Adrenal gland (tissue), 12 donors: ENCODE data around the gene POC1A. TPM values are rescaled to one million over a fixed set of nuclear protein-coding genes. Genes with fewer than 3 reads are reported as not detected.

Source experiments
- DNase-seq, 7 donors: peaks; one replicate each; pipeline ENCODE4 v3.0.0-alpha.2; 2019 to 2020
- H3K27ac ChIP-seq, 5 donors: fragments of 200-600 bp; sonication (generic) in 4 of 5; 1 replicate in 3 of 5; 2 replicates in 2 of 5; pipeline versions ENCODE4 v1.5.1 to v1.8.0; 2016 to 2020; ENCODE audit warnings: mild to moderate bottlenecking in 1 of 5
- H3K27me3 ChIP-seq: fragments of 200-600 bp; 2 replicates; pipeline ENCODE4 v1.8.0; 2021
- H3K36me3 ChIP-seq, 2 donors: fragments of 200-600 bp; replicated peaks in 1 of 2; 1 replicate in 1 of 2; 2 replicates in 1 of 2; pipeline versions ENCODE4 v1.5.1 to v1.8.0; 2018 to 2022
- H3K4me1 ChIP-seq, 2 donors: fragments of 200-600 bp; replicated peaks in 1 of 2; 1 replicate in 1 of 2; 2 replicates in 1 of 2; pipeline versions ENCODE4 v1.5.1 to v1.8.0; 2018 to 2021
- H3K4me3 ChIP-seq, 4 donors: fragments of 200-600 bp; sonication (generic) in 3 of 4; one replicate each; pipeline ENCODE4 v1.5.1; 2016 to 2018
- H3K9me3 ChIP-seq, 3 donors: fragments of 200-600 bp; sonication (generic) in 1 of 3; replicated peaks in 1 of 3; 1 replicate in 2 of 3; 2 replicates in 1 of 3; pipeline versions ENCODE4 v1.5.1 to v1.8.0; 2016 to 2021
- POLR2A ChIP-seq, 2 donors: fragments of 450-650 bp; IDR thresholded peaks; one replicate each; pipeline ENCODE4 v1.6.1; 2017; ENCODE audit warnings: antibody characterized with exemption in 2 of 2, mild to moderate bottlenecking in 2 of 2, moderate library complexity in 1 of 2
- WGBS, 4 donors: extraction: QIAGEN DNeasy Blood & Tissue Kit in 2 of 4; methylation state at CpG; one replicate each; pipeline versions ENCODE4 v1.1.5 to v1.1.7; 2013 to 2017; 5-methylcytosine and 5-hydroxymethylcytosine counted together
- intact Hi-C, 2 donors: fragments of 100-400 bp; cut with DNase I; formaldehyde crosslinking; loops; one replicate each; pipeline versions ENCODE4 v1.14.1 to v1.15.0; 2022 to 2023
- polyA plus RNA-seq, 3 donors: library from polyadenylated mRNA; stranded (reverse); fragments of 200-250 nt in 2 of 3; fragments of 350-450 nt in 1 of 3; fragmentation: Illumina TruSeq in 1 of 3; extraction: RNeasy Lipid Tissue Mini Kit (QIAGEN cat#74804) in 1 of 3; gene quantifications; one replicate each; pipeline ENCODE4 v1.2.3, GENCODE V29; 2013 to 2014
- total RNA-seq, 9 donors: library from RNA; depleted of rRNA in 4 of 9; stranded (reverse); fragments of >200 nt in 4 of 9; fragments of 120-200 nt in 1 of 9; fragmentation: NEBNext Ultra II Directional in 1 of 9; extraction: Animal tissue kit (Norgen Biotek cat#: 25700) in 1 of 9; gene quantifications; one replicate each; pipeline versions ENCODE4 v1.1.0 to v1.2.4, GENCODE V29; 2013 to 2023
- TF ChIP-seq, protein P1 (sequence below), 6 experiments: fragments of 450-650 bp in 4 of 6; fragments of 200-600 bp in 2 of 6; sonication (generic) in 1 of 6; IDR thresholded peaks; 1 replicate in 5 of 6; 2 replicates in 1 of 6; pipeline versions ENCODE4 v1.5.1 to v1.8.0; 2016 to 2021; ENCODE audit warnings: antibody characterized with exemption in 6 of 6, mild to moderate bottlenecking in 2 of 6, moderate library complexity in 1 of 6
- donor health status: healthy with polysubstance abuse.
- donor health status: Bipolar disorder and iron deficiency.
- donor health status: DM: yes; HTN: yes; CAD: no.
- donor health status: DM: no; HTN: no; CAD: no.
- donor health status: DM: no; HTN: no; CAD: no.
- donor health status: DM: yes; HTN: yes; CAD: no.

Gene POC1A
- total and polyA plus RNA-seq, 12 donors: 2.0 to 8.4 (median 5.5) TPM

DNA sequence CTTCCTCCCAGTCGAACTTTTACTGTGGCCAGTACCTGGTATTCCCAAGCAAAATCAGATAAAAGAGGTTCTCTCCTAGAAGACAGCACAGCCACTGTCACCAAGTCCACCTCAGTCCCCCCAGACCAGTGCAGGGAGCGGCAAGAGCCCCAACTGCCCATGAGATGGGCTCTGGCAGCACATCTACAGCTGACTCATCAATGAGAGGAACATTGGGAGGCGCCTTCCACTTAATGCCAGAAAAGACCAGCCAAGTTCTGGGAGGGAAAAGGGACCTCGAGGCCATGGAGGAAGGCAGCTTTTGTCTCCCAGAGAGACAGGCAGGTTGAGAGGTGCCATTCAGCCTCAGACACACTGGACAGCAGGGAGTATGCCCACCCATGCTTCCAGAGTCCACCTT is 28.2 kb downstream of the POC1A start:
- H3K9me3 ChIP-seq: no peaks in the 10 kb centered on the region
- WGBS, 4 donors: 79 to 96% (median 88%) methylated on average over 4 of the region's 4 CpGs

DNA sequence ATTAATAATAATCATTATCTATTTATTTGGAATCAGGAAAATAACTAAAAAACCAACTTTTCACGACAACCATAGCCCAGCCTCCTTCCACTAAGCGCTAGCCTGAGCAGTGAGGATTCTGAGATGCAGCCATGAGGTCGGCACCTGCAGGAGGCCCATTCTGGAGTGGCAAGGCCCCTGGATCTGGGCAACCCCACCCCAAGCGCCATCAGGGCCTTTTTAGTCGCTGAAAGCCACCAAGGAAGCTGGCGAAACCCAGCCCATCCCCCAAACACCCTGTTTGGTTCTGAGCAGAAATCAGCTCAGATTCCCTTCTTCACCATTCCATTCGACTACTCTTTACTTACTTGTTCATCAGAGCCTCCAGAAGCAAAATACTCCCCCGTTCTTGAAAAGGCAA is 29.5 kb downstream of the POC1A start:
- Histone ChIP-seq H3K4me1 (peaks cover 24 to 42% of the 10 kb centered on the region in 2 donors), H3K36me3 (no peaks in the 10 kb centered on the region), H3K9me3 (no peaks in the 10 kb centered on the region), H3K4me3 (no peak overlapping the region), H3K27ac (no peak overlapping the region), H3K27me3 (no peaks in the 10 kb centered on the region)
- WGBS, 4 donors: 96 to 97% (median 96%) methylated on average over 8 of the region's 8 CpGs
- TF ChIP-seq, protein P1, sequence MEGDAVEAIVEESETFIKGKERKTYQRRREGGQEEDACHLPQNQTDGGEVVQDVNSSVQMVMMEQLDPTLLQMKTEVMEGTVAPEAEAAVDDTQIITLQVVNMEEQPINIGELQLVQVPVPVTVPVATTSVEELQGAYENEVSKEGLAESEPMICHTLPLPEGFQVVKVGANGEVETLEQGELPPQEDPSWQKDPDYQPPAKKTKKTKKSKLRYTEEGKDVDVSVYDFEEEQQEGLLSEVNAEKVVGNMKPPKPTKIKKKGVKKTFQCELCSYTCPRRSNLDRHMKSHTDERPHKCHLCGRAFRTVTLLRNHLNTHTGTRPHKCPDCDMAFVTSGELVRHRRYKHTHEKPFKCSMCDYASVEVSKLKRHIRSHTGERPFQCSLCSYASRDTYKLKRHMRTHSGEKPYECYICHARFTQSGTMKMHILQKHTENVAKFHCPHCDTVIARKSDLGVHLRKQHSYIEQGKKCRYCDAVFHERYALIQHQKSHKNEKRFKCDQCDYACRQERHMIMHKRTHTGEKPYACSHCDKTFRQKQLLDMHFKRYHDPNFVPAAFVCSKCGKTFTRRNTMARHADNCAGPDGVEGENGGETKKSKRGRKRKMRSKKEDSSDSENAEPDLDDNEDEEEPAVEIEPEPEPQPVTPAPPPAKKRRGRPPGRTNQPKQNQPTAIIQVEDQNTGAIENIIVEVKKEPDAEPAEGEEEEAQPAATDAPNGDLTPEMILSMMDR (IDR thresholded peaks at IDR 0.05): no peak
- TF ChIP-seq POLR2A (IDR thresholded peaks at IDR 0.05): no peak
- intact Hi-C loops: loop anchor here in 1 of 2 donors (5.0 kb wide), 1 partner anchor 122 kb away; no protein-coding TSS in a partner anchor
- DNase-seq: no peak

More for the DNA sequence above, 28.2 kb downstream of the POC1A start:
- Histone ChIP-seq H3K4me1 (peaks cover 18 to 35% of the 10 kb centered on the region in 2 donors), H3K36me3 (no peaks in the 10 kb centered on the region), H3K4me3 (no peak overlapping the region), H3K27ac (no peak overlapping the region), H3K27me3 (no peaks in the 10 kb centered on the region)
- TF ChIP-seq POLR2A (IDR thresholded peaks at IDR 0.05): no peak
- TF ChIP-seq, protein P1 (IDR thresholded peaks at IDR 0.05): no peak
- intact Hi-C loops: no loop called here
- no peak for DNase-seq

DNA sequence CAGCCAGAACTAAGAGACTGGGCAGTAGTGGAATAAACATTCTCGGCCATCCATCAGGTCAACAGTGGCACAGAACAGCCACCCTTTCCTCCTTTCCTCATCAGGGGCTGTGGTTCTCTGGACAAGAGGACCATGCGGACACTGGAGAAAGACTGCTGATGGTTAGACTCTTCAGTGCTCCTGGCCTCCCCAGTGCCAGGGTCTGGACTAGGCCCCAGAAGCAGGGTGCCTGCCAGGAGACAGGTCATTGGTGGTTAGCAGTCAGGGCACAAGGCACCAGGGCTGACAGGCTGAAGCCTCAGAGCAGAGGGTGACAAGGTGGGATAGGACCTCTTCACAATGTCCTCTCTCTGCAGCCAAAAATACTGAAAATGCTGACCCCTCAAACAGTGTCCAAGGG is 30.1 kb downstream of the POC1A start:
- H3K36me3 ChIP-seq: no peaks in the 10 kb centered on the region
- H3K27me3 ChIP-seq: no peaks in the 10 kb centered on the region
- WGBS, 4 donors: 93 to 100% (median 99%) methylated on average over 2 of the region's 2 CpGs
- no peaks in the 10 kb centered on the region for H3K9me3 ChIP-seq
- peaks cover 24 to 42% of the 10 kb centered on the region in 2 donors for H3K4me1 ChIP-seq
- DNase-seq: no peak
- intact Hi-C loops: loop anchor here in 1 of 2 donors (5.0 kb wide), 1 partner anchor 122 kb away; no protein-coding TSS in a partner anchor
- H3K27ac ChIP-seq: no peak overlapping the region
- H3K4me3 ChIP-seq: no peak overlapping the region
- TF ChIP-seq, protein P1 (IDR thresholded peaks at IDR 0.05): no peak
- no peak for TF ChIP-seq POLR2A (IDR thresholded peaks at IDR 0.05)

DNA sequence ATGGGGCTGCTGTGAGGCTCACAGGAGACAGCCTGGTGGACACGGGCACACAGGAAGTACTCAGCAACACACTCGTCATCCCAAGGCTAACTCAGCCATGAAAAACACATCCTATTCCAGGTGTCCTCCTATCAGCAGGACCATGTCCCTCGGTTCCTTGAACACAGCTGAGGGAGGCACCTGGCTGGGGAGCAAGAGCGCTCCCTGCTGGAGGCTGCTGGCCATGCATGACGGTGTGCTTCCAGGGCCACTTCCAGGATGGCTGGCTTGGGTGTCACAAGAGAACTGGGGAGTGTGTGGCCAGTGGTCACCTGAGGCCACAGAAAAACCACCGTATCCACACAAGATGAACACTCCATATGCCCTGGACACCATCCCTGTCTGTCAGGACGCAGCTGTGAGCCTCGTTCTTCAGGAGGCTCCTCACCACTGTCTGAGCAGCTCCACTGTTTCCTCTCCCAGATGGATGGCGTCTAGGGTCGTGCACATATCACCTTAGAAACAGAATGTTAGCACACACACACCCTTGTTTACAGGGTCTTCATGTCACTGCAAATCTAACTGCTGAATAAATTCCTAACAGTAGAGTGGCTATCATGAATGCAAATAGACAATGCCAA is 31.0 kb downstream of the POC1A start:
- peaks cover 19 to 40% of the 10 kb centered on the region in 2 donors for H3K4me1 ChIP-seq
- peak; percentile 66 to 94 (median 79) for DNase-seq
- intact Hi-C loops: loop anchor here (2.0 to 5.0 kb wide), 2 partner anchors 121 to 124 kb away; no protein-coding TSS in a partner anchor

More for the DNA sequence above, 31.0 kb downstream of the POC1A start:
- Histone ChIP-seq H3K27ac (peak overlapping the region in 2 of 5 donors; percentile 29 to 65), H3K27me3 (no peaks in the 10 kb centered on the region), H3K9me3 (no peaks in the 10 kb centered on the region), H3K36me3 (no peaks in the 10 kb centered on the region), H3K4me3 (no peak overlapping the region)
- TF ChIP-seq, protein P1 (IDR thresholded peaks at IDR 0.05): peak; percentile 88 to 96 (median 92)
- no peak for TF ChIP-seq POLR2A (IDR thresholded peaks at IDR 0.05)
- 30 to 50% (median 39%) methylated on average over 5 to 10 of the region's 10 CpGs for WGBS, 4 donors
